Upper lobe of left lung (tissue), 4 donors: ENCODE measurements around the gene RPP30.
"Not testable (repeated sequence)": the region's sequence is repeated elsewhere in the genome, so short reads cannot be mapped to it uniquely, and the experiment has no call there.

Experiments used
- POLR2A ChIP-seq, 4 donors: fragments of 450-650 bp; IDR thresholded peaks; one replicate each; pipeline ENCODE4 v1.5.1; 2016 to 2017; ENCODE audit warnings: antibody characterized with exemption in 4 of 4, mild to moderate bottlenecking in 2 of 4
- POLR2AphosphoS5 ChIP-seq, 2 donors: sonication (generic); formaldehyde crosslinking; IDR thresholded peaks; one replicate each; pipeline ENCODE4 v1.5.1; 2017; ENCODE audit warnings: antibody characterized with exemption in 2 of 2
- TF ChIP-seq, protein P1 (sequence below), 6 experiments: fragments of 450-650 bp in 4 of 6; fragments of 200-600 bp in 2 of 6; sonication (generic) in 2 of 6; IDR thresholded peaks; one replicate each; pipeline ENCODE4 v1.5.1; 2016 to 2019; ENCODE audit warnings: antibody characterized with exemption in 6 of 6

DNA sequence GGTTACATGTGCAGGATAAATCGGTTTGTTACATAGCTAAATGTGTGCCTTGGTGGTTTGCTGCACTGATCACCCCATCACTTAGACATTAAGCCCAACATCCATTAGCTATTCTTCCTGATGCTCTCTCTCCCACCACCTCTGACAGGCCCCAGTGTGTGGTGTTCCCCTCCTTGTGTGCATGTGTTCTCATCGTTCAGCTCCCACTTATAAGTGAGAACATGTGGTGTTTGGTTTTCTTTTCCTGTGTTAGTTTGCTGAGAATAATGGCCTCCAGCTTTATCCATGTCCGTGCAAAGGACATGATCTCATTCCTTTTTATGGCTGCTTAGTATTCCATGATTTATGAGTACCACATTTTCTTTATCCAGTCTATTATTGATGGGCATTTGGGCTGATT lies 71.2 kb downstream of the RPP30 start:
- TF ChIP-seq, protein P1, sequence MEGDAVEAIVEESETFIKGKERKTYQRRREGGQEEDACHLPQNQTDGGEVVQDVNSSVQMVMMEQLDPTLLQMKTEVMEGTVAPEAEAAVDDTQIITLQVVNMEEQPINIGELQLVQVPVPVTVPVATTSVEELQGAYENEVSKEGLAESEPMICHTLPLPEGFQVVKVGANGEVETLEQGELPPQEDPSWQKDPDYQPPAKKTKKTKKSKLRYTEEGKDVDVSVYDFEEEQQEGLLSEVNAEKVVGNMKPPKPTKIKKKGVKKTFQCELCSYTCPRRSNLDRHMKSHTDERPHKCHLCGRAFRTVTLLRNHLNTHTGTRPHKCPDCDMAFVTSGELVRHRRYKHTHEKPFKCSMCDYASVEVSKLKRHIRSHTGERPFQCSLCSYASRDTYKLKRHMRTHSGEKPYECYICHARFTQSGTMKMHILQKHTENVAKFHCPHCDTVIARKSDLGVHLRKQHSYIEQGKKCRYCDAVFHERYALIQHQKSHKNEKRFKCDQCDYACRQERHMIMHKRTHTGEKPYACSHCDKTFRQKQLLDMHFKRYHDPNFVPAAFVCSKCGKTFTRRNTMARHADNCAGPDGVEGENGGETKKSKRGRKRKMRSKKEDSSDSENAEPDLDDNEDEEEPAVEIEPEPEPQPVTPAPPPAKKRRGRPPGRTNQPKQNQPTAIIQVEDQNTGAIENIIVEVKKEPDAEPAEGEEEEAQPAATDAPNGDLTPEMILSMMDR (IDR thresholded peaks at IDR 0.05), result not testable (repeated sequence)
- not testable (repeated sequence) for TF ChIP-seq POLR2A, POLR2AphosphoS5 (IDR thresholded peaks at IDR 0.05)
